Anterior cingulate cortex (tissue), 58 donors: ENCODE measurements around the gene TBC1D5.
"Not testable (repeated sequence)": the region's sequence is repeated elsewhere in the genome, so short reads cannot be mapped to it uniquely, and the experiment has no call there.

Experiments used
- DNase-seq, 58 donors: peaks; one replicate each; lab custom pipeline; 2025; lab: John Stamatoyannopoulos, UW

The TBC1D5 gene

DNA sequence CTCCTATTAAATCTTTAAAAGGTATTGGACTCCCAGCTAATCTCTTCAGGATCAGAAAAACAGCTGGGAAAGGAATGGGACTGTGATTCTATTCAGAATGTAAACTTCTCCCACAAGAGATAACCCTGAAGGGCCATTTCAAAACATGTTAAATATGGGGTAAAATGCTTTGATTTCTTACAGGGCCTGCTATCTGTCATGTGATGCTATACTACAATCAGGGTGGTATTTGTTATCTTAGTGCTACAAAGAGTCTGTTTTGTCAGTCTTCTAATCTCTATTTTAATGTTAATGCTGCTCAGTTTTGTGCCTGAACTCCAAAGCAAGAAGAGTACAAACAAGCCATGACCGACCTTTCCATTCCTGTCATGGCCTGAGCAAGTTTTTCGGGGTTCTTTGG is 186.9 kb downstream of the TBC1D5 start:
- DNase-seq = no peak

DNA sequence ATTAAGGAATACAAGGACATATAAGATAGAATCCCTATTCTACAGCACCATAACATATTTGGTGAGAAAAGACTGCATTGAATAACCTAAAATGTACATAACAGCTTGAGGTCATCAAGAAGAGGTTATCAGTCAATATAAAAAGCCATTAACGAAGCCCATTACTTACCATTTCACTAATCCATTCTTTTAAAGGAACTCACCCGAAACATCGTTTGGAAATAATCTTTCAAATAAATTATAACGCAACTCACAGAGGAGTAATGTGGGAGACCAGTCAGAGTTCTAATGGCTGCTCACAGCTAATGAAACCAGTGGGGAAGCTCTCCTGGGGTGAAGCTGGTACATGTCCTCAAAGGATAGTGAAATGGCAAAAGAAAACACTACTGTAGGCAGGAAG is 188.4 kb downstream of the TBC1D5 start:
- no peak for DNase-seq

DNA sequence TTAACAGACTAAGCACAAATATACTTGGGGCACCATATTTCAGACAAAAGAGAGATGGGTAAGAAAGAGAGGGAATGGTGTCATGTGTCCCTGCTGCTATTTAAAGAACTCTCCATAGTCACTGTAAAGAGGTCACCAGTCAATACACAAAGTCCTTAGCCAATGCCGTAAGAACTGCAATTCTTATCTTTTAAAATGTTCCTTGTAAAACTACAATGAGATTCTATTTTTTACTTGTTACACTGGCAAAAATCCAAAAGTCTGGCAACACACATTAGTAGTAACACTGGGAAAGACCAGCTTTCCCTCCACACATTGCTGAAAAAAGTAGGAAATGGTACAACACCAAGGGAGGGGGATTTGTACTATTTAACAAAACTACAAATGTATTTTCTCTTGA is 189.4 kb downstream of the TBC1D5 start:
- no peak for DNase-seq

DNA sequence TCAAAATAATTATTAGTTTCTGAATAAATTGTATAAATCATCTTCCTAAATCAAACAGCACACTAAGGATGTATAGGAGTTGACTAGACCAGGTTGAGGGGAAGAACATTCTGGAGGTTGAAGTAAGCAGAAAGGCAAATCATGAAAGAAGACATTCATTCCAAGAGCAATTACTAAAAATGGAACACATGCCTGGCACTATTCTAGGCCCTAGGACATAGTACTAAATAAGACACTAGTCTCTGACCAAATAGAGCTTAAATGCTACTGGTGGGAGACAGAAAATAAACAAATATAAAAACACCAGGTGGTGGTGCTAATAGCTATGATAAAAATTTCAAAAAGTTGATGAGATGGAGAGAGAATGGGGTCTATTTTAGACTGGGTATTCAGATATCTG is 190.1 kb downstream of the TBC1D5 start:
- DNase-seq = no peak

DNA sequence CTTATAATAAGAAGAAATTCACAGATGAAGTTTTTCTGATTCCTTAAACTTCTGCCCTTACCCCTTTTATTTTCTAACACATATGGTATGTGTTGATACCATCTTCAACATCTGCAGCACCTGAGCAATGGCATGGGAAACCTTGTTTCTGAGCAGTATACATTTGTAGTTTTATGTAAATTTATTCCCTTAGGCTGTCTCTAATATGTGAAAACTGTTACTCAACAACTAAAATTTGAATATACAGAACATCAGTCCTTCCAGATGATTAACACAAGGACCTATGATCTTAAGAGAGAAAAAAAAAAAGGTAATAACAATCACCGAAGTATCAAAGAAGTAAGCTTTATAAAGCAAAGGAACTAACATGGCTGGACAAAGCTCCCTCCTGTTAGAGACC is 190.5 kb downstream of the TBC1D5 start:
- DNase-seq = no peak

DNA sequence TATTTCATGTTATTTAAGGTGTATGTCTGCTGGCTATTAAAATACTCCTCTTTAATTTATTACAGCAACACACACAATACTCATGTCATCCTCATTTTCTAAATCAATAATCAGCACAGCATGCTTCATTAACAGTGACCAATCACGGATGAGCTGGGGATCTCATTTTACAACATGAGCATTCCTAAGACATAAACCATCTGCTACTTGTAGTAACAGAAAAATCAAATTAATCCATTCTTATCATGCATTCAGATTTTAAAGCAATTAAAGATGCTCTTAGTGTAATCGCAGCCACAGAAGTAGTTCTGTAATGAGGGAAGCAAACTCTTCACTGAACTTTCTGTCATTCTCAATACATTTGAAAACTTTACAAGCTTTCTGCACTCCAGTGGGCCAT is 191.1 kb downstream of the TBC1D5 start:
- DNase-seq = no peak

DNA sequence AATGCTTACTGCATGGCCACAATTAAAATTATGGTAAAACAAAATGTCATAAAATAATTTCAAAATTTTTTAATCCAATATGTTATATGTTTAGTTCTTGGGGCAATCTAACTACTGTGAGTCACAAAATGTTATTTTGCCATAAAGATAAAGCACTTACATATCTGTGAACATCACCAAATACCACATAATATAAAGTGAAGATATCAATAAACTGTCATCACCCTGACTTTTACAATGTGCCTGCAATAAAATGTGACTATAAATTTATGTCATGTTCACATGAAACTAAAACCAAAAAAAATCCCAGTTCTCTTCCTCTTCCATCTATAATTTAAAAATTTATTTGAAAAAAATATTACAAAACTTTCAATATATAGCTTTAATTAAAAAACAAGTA is 191.8 kb downstream of the TBC1D5 start:
- DNase-seq = no peak

DNA sequence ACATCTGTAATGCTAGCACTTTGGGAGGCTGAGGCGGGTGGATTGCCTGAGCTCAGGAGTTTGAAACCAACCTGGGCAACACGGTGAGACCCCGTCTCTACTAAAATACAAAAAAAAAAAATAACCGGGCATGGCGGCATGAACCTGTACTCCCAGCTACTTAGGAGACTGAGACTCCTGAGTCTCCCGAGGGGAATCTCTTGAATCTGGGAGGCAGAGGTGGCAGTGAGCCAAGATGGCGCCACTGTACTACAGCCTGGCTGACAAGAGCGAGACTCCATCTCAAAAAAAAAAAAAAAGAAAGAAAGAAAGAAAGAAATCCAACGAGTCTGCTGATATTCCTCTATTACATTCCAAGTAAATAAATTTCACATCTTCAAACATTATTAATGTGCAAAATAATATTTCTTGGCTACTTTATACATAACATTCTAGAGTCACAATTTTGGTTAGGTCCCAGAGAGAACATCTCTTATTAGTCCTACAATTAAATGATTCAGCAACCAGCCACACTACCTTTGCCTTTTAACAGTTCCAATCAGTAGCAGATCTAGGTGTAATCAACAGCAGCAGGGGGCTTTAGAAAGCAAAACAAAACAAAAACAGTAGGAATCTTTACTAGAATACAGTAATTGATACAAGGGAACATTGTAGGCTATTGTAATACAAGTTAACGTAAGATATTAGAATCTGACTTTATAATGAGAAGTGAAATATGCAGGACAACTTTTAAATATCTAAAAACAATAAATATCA is 195.8 kb downstream of the TBC1D5 start:
- DNase-seq = no peak

DNA sequence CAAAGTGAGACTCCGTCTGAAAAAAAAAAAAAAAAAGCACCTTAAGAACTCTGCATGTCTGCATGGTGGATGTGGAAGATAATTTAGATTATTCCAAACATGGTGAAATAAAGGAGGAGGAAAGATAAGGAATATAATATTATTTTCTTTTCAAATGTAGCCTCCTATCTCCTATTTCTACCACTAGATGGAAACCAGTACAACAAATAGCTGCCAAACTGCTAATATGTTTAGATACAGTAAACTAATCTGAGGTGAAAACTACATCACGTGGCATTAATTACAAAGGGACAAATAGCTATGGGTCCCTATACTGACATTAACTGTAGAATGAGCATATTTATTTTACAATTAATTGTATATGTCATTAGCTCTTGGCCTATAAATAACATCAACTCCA is 197.8 kb downstream of the TBC1D5 start:
- no peak for DNase-seq

DNA sequence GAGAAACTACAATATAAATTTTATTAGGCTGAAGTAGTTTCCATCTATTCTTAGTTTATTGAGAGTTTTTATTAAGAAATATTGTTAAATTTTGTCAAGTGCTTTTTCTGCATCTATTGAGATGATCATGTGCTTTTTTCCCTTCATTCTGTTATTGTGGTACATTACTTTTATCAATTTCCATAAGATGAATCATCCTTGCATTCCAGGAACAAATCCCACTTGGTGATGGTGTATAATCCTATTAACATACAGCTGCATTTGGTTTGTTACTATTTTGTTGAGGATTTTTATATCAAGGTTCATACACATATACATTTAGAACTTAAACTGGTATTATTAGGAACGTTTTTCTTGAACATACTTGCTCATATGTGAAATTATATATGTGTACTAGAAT is 199.8 kb downstream of the TBC1D5 start:
- no peak for DNase-seq

DNA sequence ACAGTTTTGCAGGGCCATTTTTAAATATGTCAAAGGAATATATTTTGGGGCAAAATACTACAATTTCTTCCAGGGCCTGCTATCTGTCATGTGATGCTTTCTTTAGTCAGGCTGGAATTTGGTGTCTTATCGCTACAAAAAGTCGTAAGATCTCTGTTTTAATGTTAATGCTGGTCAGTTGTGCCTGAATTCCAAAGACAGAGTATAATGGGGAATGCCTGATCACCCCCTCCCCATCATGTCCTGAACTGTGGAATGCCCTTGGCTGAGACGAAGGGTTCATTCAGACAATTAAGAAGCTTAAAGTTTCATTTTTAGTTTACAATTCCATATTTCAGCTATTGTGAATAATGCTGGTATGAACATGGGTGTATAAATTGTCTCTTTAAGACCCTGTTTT is 203.0 kb downstream of the TBC1D5 start:
- no peak for DNase-seq

DNA sequence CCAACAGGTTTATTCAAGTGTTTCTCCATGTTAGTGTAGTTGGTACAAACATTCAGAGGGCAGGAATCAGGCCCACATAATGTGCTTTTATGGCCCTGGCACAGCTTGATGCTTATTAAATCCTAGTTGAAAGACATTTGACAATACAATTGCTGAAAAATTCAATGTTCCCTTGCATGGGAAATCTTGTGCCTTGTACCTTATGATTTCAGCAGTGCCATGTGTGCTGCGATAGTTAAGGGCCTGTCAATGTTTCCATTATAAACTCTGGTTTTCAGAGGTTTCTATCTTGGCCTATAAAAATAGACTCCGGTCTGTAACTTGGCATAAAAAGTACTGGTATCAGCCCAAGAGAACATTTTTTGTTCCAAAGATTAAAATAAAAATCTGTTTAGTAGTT is 207.2 kb downstream of the TBC1D5 start:
- peak in 5 of 58 donors; percentile 1 to 11 (median 4) for DNase-seq

DNA sequence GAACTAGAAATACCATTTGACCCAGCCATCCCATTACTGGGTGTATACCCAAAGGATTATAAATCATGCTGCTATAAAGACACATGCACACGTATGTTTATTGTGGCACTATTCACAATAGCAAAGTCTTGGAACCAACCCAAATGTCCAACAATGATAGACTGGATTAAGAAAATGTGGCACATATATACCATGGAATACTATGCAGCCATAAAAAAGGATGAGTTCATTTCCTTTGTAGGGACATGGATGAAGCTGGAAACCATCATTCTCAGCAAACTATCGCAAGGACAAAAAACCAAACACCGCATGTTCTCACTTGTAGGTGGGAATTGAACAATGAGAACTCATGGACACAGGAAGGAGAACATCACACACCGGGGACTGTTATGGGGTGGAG is 210.0 kb downstream of the TBC1D5 start:
- DNase-seq = not testable (repeated sequence)

DNA sequence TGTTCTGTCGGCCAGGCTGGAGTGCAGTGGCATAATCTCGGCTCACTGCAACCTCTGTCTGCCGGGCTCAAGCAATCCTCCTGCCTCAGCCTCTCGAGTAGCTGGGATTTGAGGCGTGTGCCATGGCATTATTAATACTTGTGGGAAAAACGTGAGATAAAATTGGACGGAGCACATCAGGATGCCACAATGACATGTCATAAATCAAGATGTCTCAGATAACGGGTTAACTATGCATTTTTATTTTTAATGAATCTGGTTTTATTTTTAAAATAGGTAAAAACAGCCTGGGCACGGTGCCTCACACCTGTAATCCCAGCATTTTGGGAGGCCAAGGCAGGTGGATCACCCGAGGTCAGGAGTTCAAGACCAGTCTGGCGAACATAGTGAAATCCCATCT is 212.8 kb downstream of the TBC1D5 start:
- no peak for DNase-seq

DNA sequence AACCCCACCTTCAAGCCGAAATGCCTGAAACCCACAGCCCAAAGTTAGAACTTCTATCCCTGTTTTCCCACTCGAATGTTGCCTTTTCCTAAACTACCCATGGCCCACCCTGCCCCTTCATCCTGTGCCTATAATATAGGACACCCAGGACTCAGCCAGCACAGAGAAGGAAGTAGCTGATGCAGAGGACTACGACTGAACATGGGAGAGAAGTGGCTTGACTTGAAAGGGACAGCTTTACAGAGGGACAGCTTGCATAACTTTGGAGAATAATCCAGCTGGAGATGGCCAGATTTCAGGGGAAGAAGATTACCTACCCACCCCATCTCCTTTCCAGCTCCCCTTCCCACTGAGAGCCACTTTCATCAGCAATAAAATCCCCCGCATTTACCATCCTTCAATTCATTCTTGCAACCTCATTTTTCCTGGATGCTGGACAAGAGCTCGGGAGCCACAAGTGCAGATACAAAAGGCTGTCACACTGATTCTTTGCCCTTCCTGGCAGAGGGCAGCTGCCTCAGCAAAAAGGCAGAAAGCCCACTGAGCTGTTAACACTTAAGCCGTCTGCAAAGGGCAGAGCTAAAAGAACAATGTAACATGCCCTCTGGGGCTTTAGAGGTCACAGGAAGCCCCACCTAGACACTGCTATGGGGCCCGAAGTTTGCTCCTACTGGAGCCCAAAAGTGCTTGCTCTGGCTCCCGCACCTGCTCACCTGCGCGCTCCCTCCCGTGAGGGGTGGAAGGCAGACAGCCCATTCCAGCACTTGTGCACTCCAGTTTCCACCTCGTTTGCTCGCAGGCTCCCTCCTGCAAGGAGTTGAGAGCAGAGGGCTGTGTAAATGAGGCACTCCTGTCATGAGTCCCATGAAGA is 224.0 kb downstream of the TBC1D5 start:
- peak in 1 of 58 donors; percentile 14 for DNase-seq

DNA sequence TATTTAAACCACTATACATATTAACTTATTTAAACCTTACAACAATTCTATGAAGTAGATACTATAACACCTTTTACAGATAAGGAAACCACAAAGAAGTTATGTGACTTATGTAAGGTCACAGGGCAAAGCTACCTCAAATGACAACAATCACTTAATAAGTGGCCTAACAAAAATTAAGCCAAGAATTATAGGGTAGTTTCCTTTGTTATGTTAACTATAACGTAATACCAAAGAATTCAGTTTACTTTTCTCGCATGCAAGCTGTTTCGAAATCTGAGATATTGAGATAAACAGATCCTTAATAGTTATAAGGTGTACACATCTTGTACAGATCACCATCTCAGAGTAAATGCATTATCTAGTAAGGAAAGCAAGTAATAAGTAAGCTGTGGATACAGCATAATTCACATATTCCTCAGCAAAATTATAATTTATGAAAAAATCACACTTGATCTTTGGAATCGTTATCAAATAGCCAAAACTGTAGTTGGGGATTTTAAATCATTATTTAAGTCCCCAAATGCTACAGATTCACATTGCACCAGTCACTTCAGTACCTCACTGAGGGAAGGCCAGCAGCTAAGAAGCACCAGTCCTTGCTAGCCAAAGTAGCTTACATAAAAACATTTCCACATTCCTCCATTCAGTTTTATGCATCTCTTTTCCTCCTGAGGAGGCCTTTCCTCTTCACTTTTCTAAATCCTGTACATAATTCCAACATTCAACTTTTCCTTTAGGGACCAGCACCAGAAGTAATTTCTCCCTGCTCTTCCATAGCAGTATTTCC is 226.8 kb downstream of the TBC1D5 start:
- no peak for DNase-seq

DNA sequence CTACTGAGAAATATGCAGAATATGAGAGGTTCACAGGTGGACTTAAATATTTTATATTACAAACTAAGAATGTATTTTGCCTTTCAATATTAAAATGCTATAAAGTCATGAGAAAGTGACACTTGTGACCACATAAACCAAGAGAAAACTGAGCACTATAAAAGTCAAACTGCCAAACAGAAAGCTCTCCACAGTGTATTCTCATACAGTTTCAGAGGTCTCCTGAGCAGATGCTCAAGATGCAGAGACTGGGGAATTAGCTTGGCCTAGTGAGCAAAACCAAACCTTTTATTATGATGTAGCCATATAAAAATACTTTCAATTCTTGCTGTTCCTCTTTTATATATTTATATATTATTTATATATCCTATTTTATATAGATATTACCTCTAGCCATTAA is 227.8 kb downstream of the TBC1D5 start:
- DNase-seq = no peak

DNA sequence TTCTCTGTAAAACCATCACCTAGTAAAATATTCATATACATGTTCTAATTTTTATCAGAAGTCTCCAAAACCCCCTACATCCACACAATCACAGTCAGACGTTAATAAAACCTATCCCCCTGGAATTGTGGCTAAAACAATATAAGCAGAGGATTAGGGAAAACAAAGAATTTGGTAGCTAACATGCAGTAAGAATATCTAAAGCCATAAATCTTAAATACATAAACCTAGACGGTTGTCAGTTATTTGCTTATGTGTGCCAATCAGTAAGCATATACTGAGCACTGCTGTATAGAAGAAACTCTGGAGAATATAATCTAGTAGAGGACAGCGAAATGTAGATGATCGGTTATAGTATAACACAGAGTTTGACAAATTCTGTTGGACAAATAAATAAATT is 232.2 kb downstream of the TBC1D5 start:
- DNase-seq = no peak

DNA sequence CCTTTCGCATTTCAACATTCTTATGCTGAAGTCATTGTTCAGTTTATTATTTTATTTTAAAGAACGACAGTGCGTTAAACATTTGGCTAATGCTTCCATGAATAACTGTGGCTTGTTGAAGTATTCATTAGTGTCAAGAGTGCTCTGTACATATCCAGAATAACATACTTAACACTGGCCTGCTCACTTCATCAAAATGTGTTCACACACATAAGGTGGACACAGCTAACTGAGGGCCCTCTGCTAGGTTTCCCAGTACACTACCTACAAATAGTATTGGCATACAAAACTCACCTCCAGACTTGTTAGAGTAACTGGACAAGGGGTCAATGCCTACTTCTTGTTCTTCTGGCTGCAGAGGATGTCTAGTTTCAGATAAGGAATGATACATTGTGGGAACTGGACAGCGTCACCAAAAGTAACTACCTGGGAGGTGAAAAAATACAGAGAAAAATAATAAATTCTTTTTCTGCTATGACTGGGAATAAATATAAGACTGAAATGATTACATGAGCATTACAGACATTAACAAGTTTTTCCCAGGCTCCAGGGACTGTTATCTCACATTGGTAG is 234.2 kb downstream of the TBC1D5 start:
- DNase-seq = no peak

DNA sequence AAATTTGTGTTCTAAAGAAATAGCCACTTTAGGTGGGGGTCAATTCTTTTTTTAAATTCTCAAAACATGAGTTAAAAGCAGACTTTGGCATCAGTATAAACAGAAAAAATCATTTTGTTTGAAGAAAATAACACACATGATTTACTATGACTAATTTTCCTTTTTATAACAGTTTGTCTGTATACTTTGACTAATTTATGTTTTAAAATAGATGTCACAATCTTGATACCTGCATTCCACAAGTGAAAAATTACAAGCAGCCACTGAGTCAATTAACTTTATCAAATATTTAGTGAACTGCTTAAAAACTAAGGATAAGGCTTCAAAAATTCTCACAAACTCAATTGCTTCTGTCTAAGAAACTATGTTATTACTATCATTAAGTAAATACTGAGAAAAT is 235.0 kb downstream of the TBC1D5 start:
- DNase-seq = no peak

DNA sequence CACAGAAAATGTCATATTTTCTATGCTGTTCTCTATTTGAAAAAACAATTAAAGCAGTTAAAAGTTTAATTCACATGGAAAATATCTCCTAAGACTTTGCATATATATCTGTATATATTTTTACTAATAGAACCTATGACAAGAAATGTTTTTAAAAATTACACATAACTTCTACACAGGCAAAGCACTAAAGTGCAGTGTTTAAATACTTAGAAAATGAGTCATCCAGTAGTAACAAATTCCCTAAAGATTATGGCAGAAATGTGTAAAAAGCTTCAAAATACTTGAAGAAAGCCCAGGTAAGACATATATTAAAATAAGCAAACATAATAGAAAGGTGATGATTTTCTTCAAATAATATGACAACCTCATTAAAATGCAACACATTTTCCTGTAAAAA is 236.6 kb downstream of the TBC1D5 start:
- no peak for DNase-seq
